IPS-18a (cell line): Measurements from ENCODE around the gene NXNL2.

Experiments
- H3K27ac ChIP-seq: one replicate; pipeline ENCODE4 v1.5.1; 2013; ENCODE audit warnings: low read length
- H3K27me3 ChIP-seq: one replicate; pipeline ENCODE4 v1.6.1; 2013; ENCODE audit warnings: mild to moderate bottlenecking, low read length; ENCODE audit not compliant: control insufficient read depth, insufficient read depth
- H3K36me3 ChIP-seq: one replicate; pipeline ENCODE4 v1.6.1; 2013; ENCODE audit warnings: low read depth, low read length; ENCODE audit not compliant: control insufficient read depth
- H3K4me1 ChIP-seq: one replicate; pipeline ENCODE4 v1.6.1; 2013; ENCODE audit warnings: low read depth, low read length; ENCODE audit not compliant: control insufficient read depth
- H3K4me3 ChIP-seq: one replicate; pipeline ENCODE4 v1.5.1; 2013; ENCODE audit warnings: low read length
- H3K9ac ChIP-seq: one replicate; pipeline ENCODE4 v1.6.1; 2013; ENCODE audit warnings: mild to moderate bottlenecking, low read length, moderate library complexity
- H3K9me3 ChIP-seq: one replicate; pipeline ENCODE4 v1.6.1; 2013; ENCODE audit warnings: low read depth, low read length; ENCODE audit not compliant: control insufficient read depth

Gene NXNL2

DNA sequence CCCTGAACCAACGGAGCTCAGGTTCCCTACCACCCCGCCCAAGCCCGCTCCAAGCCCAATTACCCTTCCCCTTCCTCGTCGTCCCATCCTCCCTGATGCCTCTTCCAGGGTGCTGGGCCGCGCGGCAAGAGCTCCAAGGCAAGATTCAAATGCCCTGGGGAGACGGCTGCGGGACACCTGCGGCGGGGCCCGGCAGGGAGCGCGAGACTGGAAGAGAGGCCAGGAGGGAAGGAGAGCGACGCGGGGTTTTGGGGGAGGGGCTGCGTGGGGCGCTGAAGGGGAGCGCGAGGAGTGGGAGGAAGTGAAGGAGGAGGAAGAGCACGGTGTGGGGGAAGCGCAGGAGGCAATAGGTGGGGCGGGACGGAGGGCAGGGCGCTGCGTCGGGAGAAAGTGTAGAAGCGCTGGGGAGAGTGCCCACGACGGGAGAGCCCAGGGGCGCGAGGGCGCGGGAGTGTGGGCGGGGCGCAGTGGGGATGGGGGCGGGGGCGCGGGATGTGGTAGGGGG lies 975 bp upstream of the NXNL2 start:
- H3K4me3 ChIP-seq, result peak overlapping the region; percentile 66
- peak overlapping the region; percentile 23 for H3K9ac ChIP-seq
- H3K9me3 ChIP-seq, result no peaks in the 10 kb centered on the region
- no peak overlapping the region for H3K27ac ChIP-seq
- H3K36me3 ChIP-seq, result no peaks in the 10 kb centered on the region
- peaks cover 43% of the 10 kb centered on the region for H3K27me3 ChIP-seq
- peaks cover 5% of the 10 kb centered on the region for H3K4me1 ChIP-seq

DNA sequence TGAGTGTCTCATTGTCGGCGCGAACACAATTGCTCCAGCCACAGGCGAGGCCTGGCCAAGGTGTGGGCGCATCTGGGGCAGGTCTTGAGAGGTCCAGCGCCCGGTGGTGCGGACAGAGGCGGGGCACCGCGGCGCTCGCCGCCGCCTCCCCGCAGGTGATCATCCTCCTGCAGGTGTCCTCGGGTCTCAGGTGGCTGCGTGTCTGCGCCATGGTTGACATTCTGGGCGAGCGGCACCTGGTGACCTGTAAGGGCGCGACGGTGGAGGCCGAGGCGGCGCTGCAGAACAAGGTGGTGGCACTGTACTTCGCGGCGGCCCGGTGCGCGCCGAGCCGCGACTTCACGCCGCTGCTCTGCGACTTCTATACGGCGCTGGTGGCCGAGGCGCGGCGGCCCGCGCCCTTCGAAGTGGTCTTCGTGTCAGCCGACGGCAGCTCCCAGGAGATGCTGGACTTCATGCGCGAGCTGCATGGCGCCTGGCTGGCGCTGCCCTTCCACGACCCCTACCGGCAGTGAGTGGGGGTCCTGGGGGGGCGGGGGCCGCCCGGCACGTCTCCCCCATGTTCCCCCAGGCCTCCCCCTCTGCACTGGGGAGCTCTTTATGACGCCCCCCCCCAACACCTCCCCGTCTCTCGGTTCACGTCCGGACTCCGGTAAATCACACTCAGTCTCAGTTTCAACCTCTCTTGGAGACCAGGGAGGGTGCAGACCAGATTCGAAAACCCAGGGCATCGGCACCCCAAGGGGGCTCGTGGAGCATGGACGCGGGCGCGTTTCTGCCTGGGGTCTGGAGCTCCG lies 446 bp downstream of the NXNL2 start:
- Histone ChIP-seq H3K27ac (no peak overlapping the region), H3K4me1 (peaks cover 5% of the 10 kb centered on the region), H3K27me3 (peaks cover 43% of the 10 kb centered on the region), H3K9me3 (no peaks in the 10 kb centered on the region), H3K36me3 (no peaks in the 10 kb centered on the region), H3K4me3 (peak overlapping the region; percentile 66), H3K9ac (no peak overlapping the region)

- H3K36me3 ChIP-seq, result no peaks in the 10 kb centered on the region
- no peaks in the 10 kb centered on the region for H3K9me3 ChIP-seq
- H3K4me3 ChIP-seq, result peak overlapping the region; percentile 66
- peaks cover 5% of the 10 kb centered on the region for H3K4me1 ChIP-seq
- peaks cover 43% of the 10 kb centered on the region for H3K27me3 ChIP-seq
- H3K9ac ChIP-seq, result no peak overlapping the region
- no peak overlapping the region for H3K27ac ChIP-seq
Observed at GRCh38 chr9:88536023-88536324, 996 bp downstream of the NXNL2 start.

- Histone ChIP-seq H3K36me3 (no peaks in the 10 kb centered on the region), H3K27ac (no peak overlapping the region), H3K9ac (no peak overlapping the region), H3K4me3 (no peak overlapping the region), H3K9me3 (no peaks in the 10 kb centered on the region), H3K4me1 (peaks cover 1% of the 10 kb centered on the region), H3K27me3 (peaks cover 40% of the 10 kb centered on the region)
Observed at GRCh38 chr9:88536951-88537760, 2.2 kb downstream of the NXNL2 start.

GRCh38 chr9:88537761-88538091 lies 2.7 kb downstream of the NXNL2 start:
- H3K27ac ChIP-seq, result no peak overlapping the region
- H3K9me3 ChIP-seq, result no peaks in the 10 kb centered on the region

DNA sequence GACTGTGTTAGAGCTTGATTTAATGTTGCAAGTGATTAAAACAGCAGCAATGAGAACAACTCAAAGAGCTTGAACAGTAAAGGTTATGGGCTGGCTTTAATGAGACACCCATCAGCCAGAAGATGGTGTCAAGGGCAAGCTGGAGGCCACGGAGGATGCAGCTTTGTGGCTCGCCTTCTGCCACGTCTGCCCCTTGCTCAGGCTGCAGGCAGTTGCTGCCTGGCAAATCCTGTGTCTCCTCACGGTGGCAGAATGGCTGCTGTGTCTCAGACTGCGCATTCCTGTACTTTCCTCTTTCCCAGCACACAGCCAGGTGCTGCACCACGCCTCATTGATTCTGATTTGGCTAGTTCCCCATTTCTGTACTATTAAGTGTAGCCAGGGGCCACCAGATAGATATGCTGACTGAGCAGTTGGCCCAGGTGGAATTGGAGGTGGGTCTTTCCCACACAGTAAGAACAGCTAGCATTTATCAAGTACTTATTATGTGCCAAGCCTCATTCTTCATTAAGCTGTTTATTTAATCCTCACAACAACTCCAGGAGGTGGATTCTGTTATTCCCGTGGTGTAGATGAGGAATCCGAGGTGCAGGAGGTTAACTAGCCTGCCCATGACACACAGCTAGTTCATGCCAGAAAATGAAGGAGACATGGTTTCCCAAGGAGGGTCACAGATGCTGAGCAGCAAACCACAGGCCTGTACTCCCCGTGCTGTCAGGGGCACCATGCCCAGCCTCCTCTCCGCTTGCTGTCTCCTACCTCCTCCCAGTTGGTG lies 3.5 kb downstream of the NXNL2 start:
- Histone ChIP-seq H3K27ac (no peak overlapping the region), H3K9me3 (no peaks in the 10 kb centered on the region), H3K27me3 (peaks cover 28% of the 10 kb centered on the region), H3K4me3 (no peak overlapping the region), H3K9ac (no peak overlapping the region), H3K36me3 (no peaks in the 10 kb centered on the region), H3K4me1 (no peaks in the 10 kb centered on the region)

More at GRCh38 chr9:88537761-88538091, 2.7 kb downstream of the NXNL2 start:
- H3K4me1 ChIP-seq, result no peaks in the 10 kb centered on the region
- no peaks in the 10 kb centered on the region for H3K36me3 ChIP-seq
- no peak overlapping the region for H3K9ac ChIP-seq
- H3K4me3 ChIP-seq, result no peak overlapping the region
- peaks cover 36% of the 10 kb centered on the region for H3K27me3 ChIP-seq

GRCh38 chr9:88539246-88539645 lies 4.3 kb downstream of the NXNL2 start:
- no peaks in the 10 kb centered on the region for H3K9me3 ChIP-seq
- no peak overlapping the region for H3K9ac ChIP-seq
- H3K27me3 ChIP-seq, result peaks cover 22% of the 10 kb centered on the region

DNA sequence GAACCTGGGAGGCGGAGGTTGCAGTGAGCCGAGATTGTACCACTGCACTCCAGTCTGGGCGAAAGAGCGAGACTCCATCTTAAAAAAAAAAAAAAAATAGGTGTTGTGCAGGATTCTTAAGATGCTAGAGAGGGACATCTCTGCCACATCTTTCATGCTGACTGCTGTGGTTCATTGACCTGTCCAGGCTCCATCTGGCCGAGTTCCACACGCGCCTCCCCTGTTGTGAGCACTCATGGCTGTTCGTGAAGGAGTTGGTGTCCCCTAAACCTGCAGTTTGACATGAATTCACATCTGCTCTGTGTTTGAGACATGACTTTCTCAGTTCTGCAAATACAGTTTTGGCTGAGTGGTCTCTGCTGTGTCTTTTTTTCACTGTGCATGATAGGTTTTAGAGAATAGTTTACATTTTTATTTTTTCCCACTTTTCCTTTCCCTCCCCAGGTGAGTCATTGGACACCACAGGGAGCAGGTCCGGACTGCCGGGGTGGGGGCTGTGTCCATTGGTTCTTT lies 5.3 kb downstream of the NXNL2 start:
- Histone ChIP-seq H3K4me1 (no peaks in the 10 kb centered on the region), H3K36me3 (no peaks in the 10 kb centered on the region), H3K27me3 (peaks cover 19% of the 10 kb centered on the region), H3K4me3 (no peak overlapping the region), H3K27ac (no peak overlapping the region), H3K9ac (no peak overlapping the region), H3K9me3 (no peaks in the 10 kb centered on the region)

More at GRCh38 chr9:88539246-88539645, 4.3 kb downstream of the NXNL2 start:
- no peak overlapping the region for H3K27ac ChIP-seq
- no peaks in the 10 kb centered on the region for H3K36me3 ChIP-seq
- no peak overlapping the region for H3K4me3 ChIP-seq
- H3K4me1 ChIP-seq, result no peaks in the 10 kb centered on the region

- no peaks in the 10 kb centered on the region for H3K27me3 ChIP-seq
- no peaks in the 10 kb centered on the region for H3K36me3 ChIP-seq
- no peak overlapping the region for H3K9ac ChIP-seq
- no peak overlapping the region for H3K4me3 ChIP-seq
- no peaks in the 10 kb centered on the region for H3K9me3 ChIP-seq
- H3K27ac ChIP-seq, result no peak overlapping the region
- H3K4me1 ChIP-seq, result no peaks in the 10 kb centered on the region
Observed at GRCh38 chr9:88544245-88544644, 9.3 kb downstream of the NXNL2 start.

DNA sequence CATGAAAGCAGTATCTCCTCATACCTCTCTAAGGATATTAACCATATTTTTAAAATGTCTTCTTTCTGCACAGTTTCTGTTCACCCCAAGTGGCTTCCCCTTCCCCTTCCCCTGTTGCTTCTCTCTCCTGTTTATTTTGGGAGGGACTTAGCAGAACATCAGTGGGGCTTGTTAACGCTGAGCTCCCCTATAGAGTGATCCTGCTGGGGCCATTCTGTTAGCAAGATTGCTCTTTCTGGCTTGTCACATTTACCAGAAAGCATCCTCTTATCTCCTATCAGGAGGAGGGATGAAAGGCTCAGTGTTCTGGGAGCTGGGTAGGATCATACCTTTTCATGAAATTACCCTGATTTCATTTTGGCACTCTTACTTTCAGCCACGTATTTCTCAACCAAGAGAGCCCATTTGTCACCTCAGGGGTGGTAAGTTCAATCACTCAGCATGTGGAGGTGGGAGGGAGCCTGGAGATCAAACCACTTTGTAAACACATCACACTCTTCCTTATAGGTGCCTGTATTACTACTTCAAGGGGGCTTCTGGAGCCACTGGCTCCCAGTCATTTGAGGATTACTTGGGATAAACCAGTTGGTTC lies 16.7 kb downstream of the NXNL2 start:
- no peaks in the 10 kb centered on the region for H3K27me3 ChIP-seq
- H3K4me1 ChIP-seq, result peaks cover 17% of the 10 kb centered on the region
- H3K9ac ChIP-seq, result no peak overlapping the region
- H3K4me3 ChIP-seq, result no peak overlapping the region
- no peak overlapping the region for H3K27ac ChIP-seq
- no peaks in the 10 kb centered on the region for H3K9me3 ChIP-seq
- no peaks in the 10 kb centered on the region for H3K36me3 ChIP-seq

DNA sequence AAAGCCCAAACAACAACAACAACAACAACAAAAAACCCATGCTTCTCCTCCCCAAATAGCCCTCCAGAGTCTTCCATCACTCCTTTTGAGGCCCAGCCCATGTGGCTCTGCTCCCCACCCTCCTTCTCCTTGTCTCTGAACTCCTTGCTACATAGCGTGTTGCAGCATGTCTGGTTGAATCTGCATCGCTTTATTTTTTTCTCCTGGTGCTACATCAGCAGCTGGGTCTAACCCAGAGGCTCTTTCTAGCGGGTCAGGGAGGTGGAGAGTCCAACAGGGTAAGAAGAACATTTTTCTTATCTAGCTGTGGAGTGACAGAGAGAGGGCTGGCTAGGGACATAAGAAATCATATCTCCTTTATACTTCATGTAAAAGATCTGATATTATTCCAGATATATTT lies 18.4 kb downstream of the NXNL2 start:
- no peaks in the 10 kb centered on the region for H3K36me3 ChIP-seq
- peaks cover 17% of the 10 kb centered on the region for H3K4me1 ChIP-seq
- no peaks in the 10 kb centered on the region for H3K9me3 ChIP-seq

More for the DNA sequence above, 18.4 kb downstream of the NXNL2 start:
- Histone ChIP-seq H3K9ac (no peak overlapping the region), H3K4me3 (no peak overlapping the region), H3K27ac (no peak overlapping the region), H3K27me3 (no peaks in the 10 kb centered on the region)
